ENCODE measurements around the gene CHRNA1.

- TF ChIP-seq CTCF (IDR thresholded peaks at IDR 0.05) (no peak), POLR2A (IDR thresholded peaks at IDR 0.05) (no peak)
Observed at GRCh38 chr2:174749793-174750192, 14.5 kb downstream of the CHRNA1 start.

Data from adrenal gland (tissue), 5 donors.